Subcutaneous abdominal adipose tissue (tissue), 5 donors: ENCODE measurements around the gene TCEA2.
A peak's percentile ranks its signal among the peaks of the same experiment; 100 is the strongest.

Source experiments
- H3K27ac ChIP-seq: one replicate; pipeline ENCODE4 v1.7.0; 2013; ENCODE audit warnings: low read depth, mild to moderate bottlenecking, inconsistent platforms, low read length, moderate library complexity
- H3K27me3 ChIP-seq, 5 donors: one replicate each; pipeline ENCODE4 v1.7.0; 2013; ENCODE audit warnings: low read length in 5 of 5, inconsistent platforms in 1 of 5; ENCODE audit not compliant: control insufficient read depth in 5 of 5, insufficient read depth in 4 of 5
- H3K36me3 ChIP-seq, 5 donors: one replicate each; pipeline ENCODE4 v1.7.0; 2013; ENCODE audit warnings: low read length in 5 of 5; ENCODE audit not compliant: control insufficient read depth in 5 of 5, insufficient read depth in 5 of 5
- H3K4me1 ChIP-seq, 5 donors: one replicate each; pipeline ENCODE4 v1.7.0; 2013; ENCODE audit warnings: low read length in 5 of 5, mild to moderate bottlenecking in 3 of 5, moderate library complexity in 1 of 5; ENCODE audit not compliant: control insufficient read depth in 5 of 5, insufficient read depth in 5 of 5
- H3K4me3 ChIP-seq, 5 donors: one replicate each; pipeline ENCODE4 v1.7.0; 2013; ENCODE audit warnings: low read length in 5 of 5, low read depth in 1 of 5
- H3K9ac ChIP-seq, 5 donors: one replicate each; pipeline ENCODE4 v1.7.0; 2013; ENCODE audit warnings: low read length in 5 of 5, mild to moderate bottlenecking in 4 of 5, moderate library complexity in 3 of 5
- H3K9me3 ChIP-seq, 5 donors: one replicate each; pipeline ENCODE4 v1.7.0; 2013; ENCODE audit warnings: low read length in 5 of 5; ENCODE audit not compliant: control insufficient read depth in 5 of 5
- donor health status: healthy.
- donor health status: healthy.
- donor health status: healthy.
- donor health status: healthy.
- donor health status: healthy.

The TCEA2 gene

GRCh38 chr20:64055396-64055892, 7.6 kb upstream of the TCEA2 start:
- peak overlapping the region in 2 of 5 donors; percentile 26 to 28 for H3K9ac ChIP-seq
- peaks cover 0 to 2% (median 0%) of the 10 kb centered on the region in 5 donors for H3K36me3 ChIP-seq
- peak overlapping the region in 4 of 5 donors; percentile 9 to 27 (median 20) for H3K4me3 ChIP-seq
- H3K27ac ChIP-seq = peak overlapping the region; percentile 82
- peaks cover 39 to 59% (median 45%) of the 10 kb centered on the region in 5 donors for H3K27me3 ChIP-seq
- no peaks in the 10 kb centered on the region for H3K9me3 ChIP-seq
- H3K4me1 ChIP-seq = peaks cover 0 to 76% (median 30%) of the 10 kb centered on the region in 5 donors

- Histone ChIP-seq H3K4me1 (peaks cover 0 to 70% (median 30%) of the 10 kb centered on the region in 5 donors), H3K4me3 (peak overlapping the region in 2 of 5 donors; percentile 24 to 55), H3K9ac (peak overlapping the region in 3 of 5 donors; percentile 14 to 28 (median 26))
Observed at GRCh38 chr20:64055893-64056638, 6.9 kb upstream of the TCEA2 start.

GRCh38 chr20:64056639-64056888, 6.4 kb upstream of the TCEA2 start:
- Histone ChIP-seq H3K27me3 (peaks cover 28 to 51% (median 36%) of the 10 kb centered on the region in 5 donors), H3K9me3 (no peaks in the 10 kb centered on the region), H3K4me3 (peak overlapping the region in 3 of 5 donors; percentile 18 to 55 (median 42)), H3K27ac (peak overlapping the region; percentile 84), H3K9ac (peak overlapping the region in 2 of 5 donors; percentile 14 to 67), H3K36me3 (peaks cover 0 to 2% (median 0%) of the 10 kb centered on the region in 5 donors), H3K4me1 (peaks cover 0 to 67% (median 30%) of the 10 kb centered on the region in 5 donors)

More at GRCh38 chr20:64055893-64056638, 6.9 kb upstream of the TCEA2 start:
- Histone ChIP-seq H3K36me3 (peaks cover 0 to 2% (median 0%) of the 10 kb centered on the region in 5 donors), H3K27ac (peak overlapping the region; percentile 84), H3K9me3 (no peaks in the 10 kb centered on the region), H3K27me3 (peaks cover 33 to 56% (median 39%) of the 10 kb centered on the region in 5 donors)

- H3K27me3 ChIP-seq = peaks cover 23 to 46% (median 33%) of the 10 kb centered on the region in 5 donors
- no peaks in the 10 kb centered on the region for H3K9me3 ChIP-seq
- peak overlapping the region in 3 of 5 donors; percentile 47 to 67 (median 53) for H3K9ac ChIP-seq
- H3K4me1 ChIP-seq = peaks cover 0 to 63% (median 29%) of the 10 kb centered on the region in 5 donors
- H3K4me3 ChIP-seq = peak overlapping the region in 3 of 5 donors; percentile 18 to 55 (median 42)
- peaks cover 0 to 2% (median 0%) of the 10 kb centered on the region in 5 donors for H3K36me3 ChIP-seq
- H3K27ac ChIP-seq = peak overlapping the region; percentile 84
Observed at GRCh38 chr20:64056889-64057627, 5.9 kb upstream of the TCEA2 start.

GRCh38 chr20:64057628-64058498, 5.1 kb upstream of the TCEA2 start:
- no peaks in the 10 kb centered on the region for H3K9me3 ChIP-seq
- H3K4me1 ChIP-seq = peaks cover 2 to 62% (median 34%) of the 10 kb centered on the region in 5 donors
- H3K4me3 ChIP-seq = peak overlapping the region in 3 of 5 donors; percentile 18 to 55 (median 42)
- peaks cover 21 to 38% (median 33%) of the 10 kb centered on the region in 5 donors for H3K27me3 ChIP-seq
- peaks cover 0 to 2% (median 0%) of the 10 kb centered on the region in 5 donors for H3K36me3 ChIP-seq
- peak overlapping the region in 3 of 5 donors; percentile 47 to 67 (median 53) for H3K9ac ChIP-seq
- H3K27ac ChIP-seq = peak overlapping the region; percentile 84

GRCh38 chr20:64058536-64058935, 4.5 kb upstream of the TCEA2 start:
- Histone ChIP-seq H3K27ac (no peak overlapping the region), H3K4me3 (no peak overlapping the region), H3K36me3 (peaks cover 0 to 2% (median 0%) of the 10 kb centered on the region in 5 donors), H3K9ac (no peak overlapping the region), H3K9me3 (no peaks in the 10 kb centered on the region), H3K4me1 (peaks cover 2 to 59% (median 35%) of the 10 kb centered on the region in 5 donors), H3K27me3 (peaks cover 17 to 32% (median 27%) of the 10 kb centered on the region in 5 donors)

GRCh38 chr20:64062276-64062595, 762 bp upstream of the TCEA2 start:
- Histone ChIP-seq H3K9me3 (no peaks in the 10 kb centered on the region), H3K27ac (peak overlapping the region; percentile 70), H3K4me1 (peaks cover 2 to 48% (median 33%) of the 10 kb centered on the region in 5 donors), H3K36me3 (peaks cover 0 to 2% (median 0%) of the 10 kb centered on the region in 5 donors), H3K4me3 (peak overlapping the region in 4 of 5 donors; percentile 54 to 85 (median 80)), H3K9ac (peak overlapping the region in 4 of 5 donors; percentile 48 to 91 (median 70)), H3K27me3 (peaks cover under 1 to 15% (median 4%) of the 10 kb centered on the region in 5 donors)

- Histone ChIP-seq H3K27me3 (peaks cover 0 to 6% (median 0%) of the 10 kb centered on the region in 5 donors), H3K27ac (peak overlapping the region; percentile 30), H3K4me1 (peaks cover 2 to 38% (median 23%) of the 10 kb centered on the region in 5 donors)
Observed at GRCh38 chr20:64063389-64064144, 569 bp downstream of the TCEA2 start.

More at GRCh38 chr20:64063389-64064144, 569 bp downstream of the TCEA2 start:
- Histone ChIP-seq H3K36me3 (peaks cover 0 to 2% (median 0%) of the 10 kb centered on the region in 5 donors), H3K9ac (peak overlapping the region in 4 of 5 donors; percentile 53 to 79 (median 76)), H3K4me3 (peak overlapping the region; percentile 58 to 85 (median 76)), H3K9me3 (no peaks in the 10 kb centered on the region)
